Measurements from ENCODE around the gene GALNTL6. TPM values are rescaled to one million over a fixed set of nuclear protein-coding genes. Genes with fewer than 3 reads are reported as not detected.

The GALNTL6 gene
- total RNA-seq, 1 donor from 2014 or later = 1.7 TPM

GRCh38 chr4:172104539-172104938, 291.3 kb downstream of the GALNTL6 start:
- no peaks in the 10 kb centered on the region for H3K27me3 Mint-ChIP-seq
- H3K4me1 Mint-ChIP-seq (ENCODE audit: unreplicated experiment) = no peaks in the 10 kb centered on the region
- no peak overlapping the region for H3K4me3 Mint-ChIP-seq
- no peak overlapping the region for H3K27ac Mint-ChIP-seq
- DNase-seq (ENCODE audit: extremely low spot score, unreplicated experiment) = no peak
- H3K36me3 Mint-ChIP-seq = no peaks in the 10 kb centered on the region
- no peaks in the 10 kb centered on the region for H3K9me3 Mint-ChIP-seq
- TF ChIP-seq, protein P1, sequence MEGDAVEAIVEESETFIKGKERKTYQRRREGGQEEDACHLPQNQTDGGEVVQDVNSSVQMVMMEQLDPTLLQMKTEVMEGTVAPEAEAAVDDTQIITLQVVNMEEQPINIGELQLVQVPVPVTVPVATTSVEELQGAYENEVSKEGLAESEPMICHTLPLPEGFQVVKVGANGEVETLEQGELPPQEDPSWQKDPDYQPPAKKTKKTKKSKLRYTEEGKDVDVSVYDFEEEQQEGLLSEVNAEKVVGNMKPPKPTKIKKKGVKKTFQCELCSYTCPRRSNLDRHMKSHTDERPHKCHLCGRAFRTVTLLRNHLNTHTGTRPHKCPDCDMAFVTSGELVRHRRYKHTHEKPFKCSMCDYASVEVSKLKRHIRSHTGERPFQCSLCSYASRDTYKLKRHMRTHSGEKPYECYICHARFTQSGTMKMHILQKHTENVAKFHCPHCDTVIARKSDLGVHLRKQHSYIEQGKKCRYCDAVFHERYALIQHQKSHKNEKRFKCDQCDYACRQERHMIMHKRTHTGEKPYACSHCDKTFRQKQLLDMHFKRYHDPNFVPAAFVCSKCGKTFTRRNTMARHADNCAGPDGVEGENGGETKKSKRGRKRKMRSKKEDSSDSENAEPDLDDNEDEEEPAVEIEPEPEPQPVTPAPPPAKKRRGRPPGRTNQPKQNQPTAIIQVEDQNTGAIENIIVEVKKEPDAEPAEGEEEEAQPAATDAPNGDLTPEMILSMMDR (conservative IDR thresholded peaks at IDR 0.05) = no peak

GRCh38 chr4:172105918-172106317, 292.7 kb downstream of the GALNTL6 start:
- H3K4me1 Mint-ChIP-seq (ENCODE audit: unreplicated experiment) = no peaks in the 10 kb centered on the region
- H3K27me3 Mint-ChIP-seq = no peaks in the 10 kb centered on the region
- no peak overlapping the region for H3K4me3 Mint-ChIP-seq
- TF ChIP-seq, protein P1 (conservative IDR thresholded peaks at IDR 0.05) = no peak
- H3K9me3 Mint-ChIP-seq = no peaks in the 10 kb centered on the region
- no peaks in the 10 kb centered on the region for H3K36me3 Mint-ChIP-seq
- no peak overlapping the region for H3K27ac Mint-ChIP-seq
- DNase-seq (ENCODE audit: extremely low spot score, unreplicated experiment) = no peak

DNA sequence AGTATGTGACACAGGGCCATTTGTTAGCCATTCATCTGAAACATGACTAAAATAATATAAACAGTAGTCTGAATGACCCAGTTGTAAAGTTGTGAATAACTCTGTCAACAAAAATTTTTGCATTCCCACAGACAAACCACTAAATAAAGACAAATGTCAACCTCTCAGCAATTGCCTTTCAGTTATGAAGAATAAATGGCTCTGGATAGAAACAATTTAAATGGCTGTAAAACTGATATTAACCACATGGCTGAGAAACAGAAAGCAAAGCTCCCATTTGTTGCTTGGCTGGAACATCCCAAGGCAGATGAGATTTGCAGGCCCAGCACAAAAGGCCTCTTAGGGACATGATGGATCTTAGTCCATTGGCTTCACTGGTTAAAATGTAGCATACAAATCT, 296.3 kb downstream of the GALNTL6 start:
- TF ChIP-seq, protein P1 (conservative IDR thresholded peaks at IDR 0.05) = no peak
- no peaks in the 10 kb centered on the region for H3K9me3 Mint-ChIP-seq
- no peak overlapping the region for H3K27ac Mint-ChIP-seq
- H3K36me3 Mint-ChIP-seq = no peaks in the 10 kb centered on the region
- H3K27me3 Mint-ChIP-seq = no peaks in the 10 kb centered on the region
- H3K4me3 Mint-ChIP-seq = no peak overlapping the region
- DNase-seq (ENCODE audit: extremely low spot score, unreplicated experiment) = no peak
- H3K4me1 Mint-ChIP-seq (ENCODE audit: unreplicated experiment) = no peaks in the 10 kb centered on the region

- no peak overlapping the region for H3K4me3 Mint-ChIP-seq
- no peak for DNase-seq (ENCODE audit: extremely low spot score, unreplicated experiment)
- no peaks in the 10 kb centered on the region for H3K4me1 Mint-ChIP-seq (ENCODE audit: unreplicated experiment)
- TF ChIP-seq, protein P1 (conservative IDR thresholded peaks at IDR 0.05) = no peak
- no peaks in the 10 kb centered on the region for H3K27me3 Mint-ChIP-seq
- no peaks in the 10 kb centered on the region for H3K36me3 Mint-ChIP-seq
- no peak overlapping the region for H3K27ac Mint-ChIP-seq
- H3K9me3 Mint-ChIP-seq = no peaks in the 10 kb centered on the region
Observed at GRCh38 chr4:172124656-172125308, 311.6 kb downstream of the GALNTL6 start.

DNA sequence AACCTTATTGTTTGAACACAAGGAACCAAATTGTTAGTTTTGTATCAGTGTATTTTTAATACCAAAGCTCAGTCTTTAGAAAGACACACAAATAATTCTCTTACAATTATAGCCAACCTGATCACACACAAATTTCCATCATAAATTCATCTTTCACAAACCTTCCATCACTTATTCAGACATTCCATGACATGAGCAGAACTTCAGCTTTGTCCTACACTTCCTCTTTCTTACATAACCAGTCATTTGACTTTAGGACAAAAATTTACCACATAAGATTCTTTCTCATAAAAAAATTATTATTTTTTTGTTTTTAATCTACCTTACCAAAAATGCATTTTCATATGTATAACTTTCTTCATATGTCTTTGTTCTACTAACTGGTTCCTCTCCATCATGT, 312.2 kb downstream of the GALNTL6 start:
- no peak overlapping the region for H3K27ac Mint-ChIP-seq
- no peaks in the 10 kb centered on the region for H3K4me1 Mint-ChIP-seq (ENCODE audit: unreplicated experiment)
- no peaks in the 10 kb centered on the region for H3K9me3 Mint-ChIP-seq
- no peaks in the 10 kb centered on the region for H3K27me3 Mint-ChIP-seq
- H3K4me3 Mint-ChIP-seq = no peak overlapping the region
- no peaks in the 10 kb centered on the region for H3K36me3 Mint-ChIP-seq
- TF ChIP-seq, protein P1 (conservative IDR thresholded peaks at IDR 0.05) = no peak
- no peak for DNase-seq (ENCODE audit: extremely low spot score, unreplicated experiment)
